SJSA1 (cell line): ENCODE measurements around the gene SNTG2. TPM values are rescaled to one million over a fixed set of nuclear protein-coding genes. Genes with fewer than 3 reads are reported as not detected.

Source experiments
- DNase-seq, 2 experiments: peaks; one replicate each; pipeline ENCODE4 v3.0.0-alpha.2; 2015 to 2020; ENCODE audit warnings: low spot score in 2 of 2, low read depth in 1 of 2
- H3K27ac ChIP-seq: fragments of 250-450 bp; sonication (Bioruptor Pico); 2 replicates; pipeline ENCODE4 v1.5.1; 2020; ENCODE audit warnings: mild to moderate bottlenecking, moderate library complexity
- H3K27me3 ChIP-seq: fragments of 250-450 bp; sonication (Bioruptor Pico); replicated peaks from 2 replicates; pipeline ENCODE4 v1.5.1; 2020; ENCODE audit warnings: mild to moderate bottlenecking, moderate library complexity
- H3K36me3 ChIP-seq: fragments of 250-450 bp; sonication (Bioruptor Pico); 2 replicates; pipeline ENCODE4 v1.5.1; 2020; ENCODE audit warnings: mild to moderate bottlenecking
- H3K4me1 ChIP-seq: fragments of 250-450 bp; sonication (Bioruptor Pico); replicated peaks from 2 replicates; pipeline ENCODE4 v1.6.1; 2021; ENCODE audit warnings: mild to moderate bottlenecking
- H3K4me3 ChIP-seq: fragments of 250-450 bp; sonication (Bioruptor Pico); 2 replicates; pipeline ENCODE4 v1.5.1; 2020; ENCODE audit warnings: mild to moderate bottlenecking
- H3K9me3 ChIP-seq: fragments of 250-450 bp; sonication (Bioruptor Pico); replicated peaks from 2 replicates; pipeline ENCODE4 v1.5.1; 2020; ENCODE audit warnings: mild to moderate bottlenecking
- total RNA-seq: library from RNA; depleted of rRNA; stranded (reverse); fragments of >200 nt; shearing (Covaris generic); gene quantifications from 2 replicates; pipeline ENCODE4 v1.2.3, GENCODE V29; 2014

Gene SNTG2
- total RNA-seq, 1 experiment from 2014 or later: 8.7 TPM

GRCh38 chr2:1300284-1300683 lies 349.6 kb downstream of the SNTG2 start:
- Histone ChIP-seq H3K27me3 (no peaks in the 10 kb centered on the region), H3K27ac (no peak overlapping the region), H3K36me3 (no peaks in the 10 kb centered on the region), H3K4me1 (no peaks in the 10 kb centered on the region), H3K4me3 (no peak overlapping the region), H3K9me3 (no peaks in the 10 kb centered on the region)
- no peak for DNase-seq

GRCh38 chr2:1301056-1301455 lies 350.4 kb downstream of the SNTG2 start:
- H3K36me3 ChIP-seq: no peaks in the 10 kb centered on the region
- no peak overlapping the region for H3K27ac ChIP-seq
- no peak overlapping the region for H3K4me3 ChIP-seq
- H3K4me1 ChIP-seq: no peaks in the 10 kb centered on the region
- DNase-seq: no peak
- no peaks in the 10 kb centered on the region for H3K9me3 ChIP-seq
- H3K27me3 ChIP-seq: no peaks in the 10 kb centered on the region

- Histone ChIP-seq H3K27ac (no peak overlapping the region), H3K9me3 (no peaks in the 10 kb centered on the region), H3K4me3 (no peak overlapping the region), H3K4me1 (no peaks in the 10 kb centered on the region), H3K27me3 (no peaks in the 10 kb centered on the region), H3K36me3 (no peaks in the 10 kb centered on the region)
- no peak for DNase-seq
These were observed 354.8 kb downstream of the SNTG2 start for GRCh38 chr2:1305342-1306013.

GRCh38 chr2:1306014-1306686 lies 355.5 kb downstream of the SNTG2 start:
- Histone ChIP-seq H3K4me3 (no peak overlapping the region), H3K36me3 (no peaks in the 10 kb centered on the region), H3K9me3 (no peaks in the 10 kb centered on the region), H3K27ac (no peak overlapping the region), H3K4me1 (no peaks in the 10 kb centered on the region), H3K27me3 (no peaks in the 10 kb centered on the region)
- no peak for DNase-seq

- H3K4me1 ChIP-seq: no peaks in the 10 kb centered on the region
- DNase-seq: no peak
- no peak overlapping the region for H3K4me3 ChIP-seq
- H3K36me3 ChIP-seq: no peaks in the 10 kb centered on the region
- H3K27me3 ChIP-seq: no peaks in the 10 kb centered on the region
- no peak overlapping the region for H3K27ac ChIP-seq
- no peaks in the 10 kb centered on the region for H3K9me3 ChIP-seq
These were observed 356.3 kb downstream of the SNTG2 start for GRCh38 chr2:1306687-1307516.

- no peak overlapping the region for H3K4me3 ChIP-seq
- H3K4me1 ChIP-seq: no peaks in the 10 kb centered on the region
- DNase-seq: no peak
- no peaks in the 10 kb centered on the region for H3K36me3 ChIP-seq
- no peaks in the 10 kb centered on the region for H3K27me3 ChIP-seq
- H3K9me3 ChIP-seq: no peaks in the 10 kb centered on the region
- H3K27ac ChIP-seq: no peak overlapping the region
These were observed 357.0 kb downstream of the SNTG2 start for GRCh38 chr2:1307670-1308069.

- DNase-seq: no peak
- Histone ChIP-seq H3K4me1 (no peaks in the 10 kb centered on the region), H3K27ac (no peak overlapping the region), H3K27me3 (no peaks in the 10 kb centered on the region), H3K36me3 (no peaks in the 10 kb centered on the region), H3K9me3 (no peaks in the 10 kb centered on the region), H3K4me3 (no peak overlapping the region)
These were observed 358.0 kb downstream of the SNTG2 start for GRCh38 chr2:1308678-1309077.

- DNase-seq: no peak
- H3K27ac ChIP-seq: no peak overlapping the region
- no peak overlapping the region for H3K4me3 ChIP-seq
- H3K36me3 ChIP-seq: no peaks in the 10 kb centered on the region
- H3K4me1 ChIP-seq: no peaks in the 10 kb centered on the region
- no peaks in the 10 kb centered on the region for H3K9me3 ChIP-seq
- H3K27me3 ChIP-seq: no peaks in the 10 kb centered on the region
These were observed 358.9 kb downstream of the SNTG2 start for GRCh38 chr2:1309507-1309906.

GRCh38 chr2:1310202-1310601 lies 359.6 kb downstream of the SNTG2 start:
- no peak for DNase-seq
- no peak overlapping the region for H3K4me3 ChIP-seq
- no peak overlapping the region for H3K27ac ChIP-seq
- H3K9me3 ChIP-seq: no peaks in the 10 kb centered on the region
- H3K27me3 ChIP-seq: no peaks in the 10 kb centered on the region
- no peaks in the 10 kb centered on the region for H3K4me1 ChIP-seq
- no peaks in the 10 kb centered on the region for H3K36me3 ChIP-seq

GRCh38 chr2:1310866-1311265 lies 360.2 kb downstream of the SNTG2 start:
- no peak overlapping the region for H3K27ac ChIP-seq
- H3K27me3 ChIP-seq: no peaks in the 10 kb centered on the region
- no peaks in the 10 kb centered on the region for H3K36me3 ChIP-seq
- DNase-seq: no peak
- no peak overlapping the region for H3K4me3 ChIP-seq
- no peaks in the 10 kb centered on the region for H3K9me3 ChIP-seq
- no peaks in the 10 kb centered on the region for H3K4me1 ChIP-seq

- Histone ChIP-seq H3K27ac (no peak overlapping the region), H3K4me3 (no peak overlapping the region), H3K4me1 (no peaks in the 10 kb centered on the region), H3K9me3 (no peaks in the 10 kb centered on the region), H3K36me3 (no peaks in the 10 kb centered on the region), H3K27me3 (no peaks in the 10 kb centered on the region)
- DNase-seq: no peak
These were observed 362.7 kb downstream of the SNTG2 start for GRCh38 chr2:1313240-1313924.

- no peak for DNase-seq
- Histone ChIP-seq H3K36me3 (no peaks in the 10 kb centered on the region), H3K27me3 (no peaks in the 10 kb centered on the region), H3K27ac (no peak overlapping the region), H3K9me3 (no peaks in the 10 kb centered on the region), H3K4me3 (no peak overlapping the region), H3K4me1 (no peaks in the 10 kb centered on the region; the same call in 1 of the 2 replicates)
These were observed 363.6 kb downstream of the SNTG2 start for GRCh38 chr2:1314254-1314653.

- H3K27me3 ChIP-seq: no peaks in the 10 kb centered on the region
These were observed 367.8 kb downstream of the SNTG2 start for GRCh38 chr2:1318366-1319009.

More at GRCh38 chr2:1318366-1319009, 367.8 kb downstream of the SNTG2 start:
- no peak overlapping the region for H3K4me3 ChIP-seq
- H3K36me3 ChIP-seq: no peaks in the 10 kb centered on the region
- H3K27ac ChIP-seq: no peak overlapping the region
- no peak for DNase-seq
- H3K4me1 ChIP-seq: no peaks in the 10 kb centered on the region; the same call in 1 of the 2 replicates
- H3K9me3 ChIP-seq: no peaks in the 10 kb centered on the region
